Activated gamma-delta T cell treated with Interleukin-2 at 50 U/mL for 16 hours (primary cell): ENCODE measurements around the gene PNPLA5.
"Not testable (repeated sequence)": the region's sequence is repeated elsewhere in the genome, so short reads cannot be mapped to it uniquely, and the experiment has no call there.

Experiments used
- DNase-seq: peaks from one replicate; pipeline ENCODE4 v3.0.0-alpha.2; 2020

The PNPLA5 gene

GRCh38 chr22:43891360-43892182 lies at the start of gene PNPLA5:
Gene PNPLA5 (minus strand): TSS chr22:43892013. CDS start chr22:43891880, 133 bp downstream.
- no peak for DNase-seq

- no peak for DNase-seq
Observed at GRCh38 chr22:43941449-43941848, 49.6 kb upstream of the PNPLA5 start.

DNA sequence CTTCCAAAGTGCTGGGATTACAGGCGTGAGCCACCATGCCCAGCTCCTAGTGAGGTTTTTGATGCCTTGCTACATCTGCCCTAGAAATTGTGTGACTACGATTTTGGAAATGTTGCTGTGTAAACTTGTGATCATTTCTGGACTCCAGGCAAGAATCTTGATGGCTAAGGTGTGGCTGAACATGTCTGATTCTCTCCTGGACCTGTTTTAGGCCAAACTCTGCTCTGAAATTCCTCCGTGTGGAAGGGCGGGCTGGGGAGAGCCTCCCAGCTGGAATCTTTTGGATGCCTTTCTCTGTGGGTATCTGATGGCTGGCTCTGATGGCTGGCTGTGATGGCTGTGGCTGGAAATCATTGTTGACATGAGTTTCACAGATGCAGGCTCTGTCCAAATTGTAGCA lies 40.0 kb upstream of the PNPLA5 start:
- no peak for DNase-seq

GRCh38 chr22:43928908-43929307 lies 37.1 kb upstream of the PNPLA5 start:
- DNase-seq = no peak

DNA sequence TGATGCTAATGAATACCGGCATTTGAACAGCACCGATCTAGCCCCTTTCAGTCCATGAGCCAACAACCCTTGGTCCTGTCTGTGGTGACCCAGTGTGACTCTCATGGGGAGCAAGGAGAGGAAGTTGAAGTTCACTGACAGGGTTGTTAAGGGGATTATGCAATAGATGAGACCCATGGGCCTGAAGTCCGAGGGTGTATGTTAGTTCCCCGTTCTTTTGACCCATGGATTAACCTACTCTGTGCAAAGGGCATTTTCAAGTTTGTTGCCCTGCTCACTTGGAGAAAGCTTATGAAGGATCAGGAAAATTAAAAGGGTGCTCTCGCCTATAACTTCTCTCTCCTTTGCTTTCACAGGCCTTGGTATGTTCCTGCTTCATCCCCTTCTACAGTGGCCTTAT lies 36.7 kb upstream of the PNPLA5 start:
- no peak for DNase-seq

DNA sequence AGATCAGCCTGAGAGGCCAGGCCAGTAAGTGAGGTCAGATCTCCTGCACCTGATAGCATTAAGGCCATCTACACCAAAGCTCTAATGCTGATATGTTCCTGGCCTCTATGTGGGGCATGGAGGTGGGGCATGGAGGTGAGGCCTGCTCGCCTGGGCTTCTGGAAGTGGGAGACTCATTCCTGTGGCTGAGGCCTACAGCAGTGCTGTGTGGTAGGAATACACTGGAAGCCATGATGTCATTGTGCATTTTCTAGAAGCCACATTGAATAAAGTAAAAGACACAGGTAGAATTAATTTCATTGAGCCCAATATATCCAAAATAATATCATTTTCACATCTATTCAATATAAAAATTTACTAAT lies 34.5 kb upstream of the PNPLA5 start:
- DNase-seq = no peak

DNA sequence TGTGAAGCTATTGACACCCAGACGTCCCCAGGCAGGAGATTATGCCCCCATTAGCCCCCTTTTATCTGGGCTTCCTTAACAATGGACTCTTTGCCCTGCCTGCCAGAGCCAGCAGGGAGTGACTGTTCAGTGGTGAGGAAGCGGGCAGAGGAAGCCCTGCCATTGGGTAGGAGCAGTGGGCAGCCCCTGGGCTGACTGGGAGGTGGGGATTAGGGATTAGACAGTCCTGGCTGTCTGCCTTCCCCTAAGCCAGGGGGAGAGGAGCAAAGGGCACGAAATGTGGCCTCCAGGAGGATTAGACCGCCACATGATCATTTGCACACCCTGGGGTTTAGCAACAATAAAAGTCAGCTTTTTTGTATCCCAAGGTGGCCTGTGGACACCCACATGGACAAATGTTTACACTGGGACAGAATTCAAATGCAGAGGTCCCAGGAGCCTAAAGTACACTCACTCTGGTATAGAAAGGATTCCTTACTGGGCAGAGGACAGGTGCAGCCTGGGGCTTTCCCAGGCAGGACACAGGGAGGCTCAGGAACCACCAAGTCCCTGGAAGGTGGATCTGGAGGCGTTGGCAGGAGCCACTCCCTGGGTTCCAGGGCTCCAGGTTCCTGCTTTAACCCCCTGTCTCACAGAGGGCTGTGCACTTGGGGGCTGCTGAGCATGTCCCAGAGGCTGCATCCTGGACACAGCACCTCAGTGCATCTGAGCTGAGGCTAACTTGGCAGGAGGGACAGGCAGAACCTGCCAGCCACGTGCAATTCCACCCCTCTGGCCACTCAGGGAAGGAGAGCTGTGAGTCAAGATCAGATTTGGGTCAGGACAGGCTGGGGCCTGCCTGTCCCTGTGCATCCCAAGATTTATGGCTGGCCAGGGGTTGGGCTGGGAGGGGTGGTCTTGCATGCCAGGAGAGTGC lies 33.9 kb upstream of the PNPLA5 start:
- no peak for DNase-seq

GRCh38 chr22:43924877-43925276 lies 33.1 kb upstream of the PNPLA5 start:
- no peak for DNase-seq

GRCh38 chr22:43923631-43924464 lies 32.0 kb upstream of the PNPLA5 start, which contains the start of gene PNPLA3:
Gene PNPLA3 (plus strand): TSS chr22:43923805. CDS start chr22:43923912, 107 bp downstream.
- peak; percentile 68 for DNase-seq

- DNase-seq = no peak
Observed at GRCh38 chr22:43923191-43923590, 31.4 kb upstream of the PNPLA5 start.

- no peak for DNase-seq
Observed at GRCh38 chr22:43922123-43922522, 30.3 kb upstream of the PNPLA5 start.

DNA sequence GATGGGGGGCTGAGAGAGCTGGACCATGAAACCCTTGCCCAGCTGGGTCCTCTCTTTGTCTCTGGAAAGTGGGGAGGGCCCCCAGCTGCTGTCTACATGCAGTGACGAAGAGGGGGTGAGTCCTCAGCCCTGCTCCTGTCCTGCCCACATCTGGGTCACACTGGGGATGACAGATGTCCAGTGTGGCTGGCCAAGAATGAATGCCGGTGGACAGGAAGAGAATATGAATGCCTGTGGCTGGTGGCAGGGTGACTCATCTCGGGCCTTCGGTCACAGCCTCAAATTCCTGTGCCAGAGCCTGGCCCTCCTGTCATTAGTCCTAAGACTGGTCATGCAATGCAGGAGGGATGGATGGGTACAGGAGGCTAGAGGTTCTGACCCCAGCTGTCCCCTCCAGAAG lies 29.6 kb upstream of the PNPLA5 start:
- DNase-seq = no peak

DNA sequence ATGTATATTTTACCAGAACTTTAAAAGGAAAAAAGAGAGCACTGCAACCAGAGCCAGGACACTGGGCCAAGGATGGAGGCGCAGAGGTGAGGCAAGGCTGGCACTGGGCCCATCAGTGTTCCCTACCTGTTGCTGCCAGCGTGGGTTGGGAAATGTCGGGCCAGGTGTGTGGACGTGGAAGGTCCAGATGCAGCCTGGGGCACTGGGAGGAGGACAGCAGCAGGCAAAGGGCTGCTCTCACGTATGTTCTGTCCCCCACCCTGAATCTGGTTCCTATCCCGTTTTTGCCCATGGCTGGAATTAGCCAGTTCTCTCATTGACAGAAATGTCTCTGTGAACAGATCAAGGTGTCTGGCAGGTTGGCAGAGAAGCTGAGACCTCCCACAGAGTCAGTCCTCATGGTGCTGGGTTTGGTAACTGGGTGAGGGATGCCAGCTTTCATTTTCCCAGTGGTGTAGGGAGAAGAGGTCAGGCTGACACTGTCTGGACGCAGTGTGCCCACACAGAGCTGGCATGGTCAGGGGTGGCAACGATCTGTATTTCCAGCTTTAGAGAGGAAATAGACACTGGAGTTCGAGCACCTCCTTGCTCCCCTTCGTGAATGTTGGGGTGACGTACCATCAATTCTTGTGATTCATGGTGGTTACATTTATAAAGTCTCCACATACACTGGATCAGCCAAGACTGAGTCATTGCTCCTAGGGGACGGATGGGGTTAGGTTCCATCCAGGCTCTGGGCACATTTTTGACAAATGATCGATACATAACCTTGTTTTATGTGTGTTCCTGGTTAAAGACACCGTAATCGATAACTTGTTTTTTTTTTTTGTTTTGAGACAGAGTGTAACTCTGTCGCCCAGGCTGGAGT lies 27.5 kb upstream of the PNPLA5 start:
- DNase-seq = no peak

DNA sequence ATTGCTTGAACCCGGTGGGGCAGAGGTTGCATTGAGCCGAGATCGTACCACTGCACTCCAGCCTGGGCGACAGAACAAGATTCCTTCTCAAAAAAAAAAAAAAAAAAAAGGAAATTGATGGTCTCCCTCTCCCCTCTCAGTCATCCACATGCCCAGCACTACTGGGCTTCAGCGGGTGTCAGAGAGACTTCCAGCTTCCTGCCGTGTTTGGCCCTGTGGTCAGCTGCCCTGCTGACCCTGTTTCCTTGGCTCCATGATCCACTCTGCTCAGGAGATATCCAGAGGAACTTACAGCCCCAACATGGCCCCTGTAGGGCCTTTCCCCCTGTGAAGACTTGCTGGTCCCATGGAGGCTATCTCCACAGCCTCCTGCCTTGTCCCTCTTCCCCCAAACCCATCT lies 25.7 kb upstream of the PNPLA5 start:
- DNase-seq = no peak

- no peak for DNase-seq
Observed at GRCh38 chr22:43911351-43911750, 19.5 kb upstream of the PNPLA5 start.

GRCh38 chr22:43910178-43910695 lies 18.4 kb upstream of the PNPLA5 start:
- DNase-seq = no peak

- no peak for DNase-seq
Observed at GRCh38 chr22:43909708-43910107, 17.9 kb upstream of the PNPLA5 start.

DNA sequence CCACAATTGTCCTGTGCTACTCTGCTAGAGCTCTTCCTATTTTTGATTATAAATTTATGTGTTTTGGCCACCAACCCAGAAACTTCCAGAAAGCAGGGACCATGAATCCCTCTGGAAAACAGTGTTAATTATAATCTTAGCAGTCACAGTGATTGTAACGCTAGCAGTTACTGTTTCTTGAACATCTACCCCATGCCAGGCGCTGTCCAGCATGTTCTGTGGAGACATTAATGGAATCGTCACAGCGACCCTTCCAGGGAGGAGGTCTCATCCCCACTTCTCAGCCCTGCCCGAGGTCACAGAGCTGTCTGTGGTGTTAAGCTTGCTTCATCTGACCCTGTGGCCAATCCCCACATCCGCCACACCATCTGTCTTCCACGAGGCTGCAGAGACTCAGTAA lies 13.9 kb upstream of the PNPLA5 start:
- DNase-seq = no peak

GRCh38 chr22:43904412-43904811 lies 12.6 kb upstream of the PNPLA5 start:
- not testable (repeated sequence) for DNase-seq

GRCh38 chr22:43903033-43903432 lies 11.2 kb upstream of the PNPLA5 start:
- DNase-seq = not testable (repeated sequence)

DNA sequence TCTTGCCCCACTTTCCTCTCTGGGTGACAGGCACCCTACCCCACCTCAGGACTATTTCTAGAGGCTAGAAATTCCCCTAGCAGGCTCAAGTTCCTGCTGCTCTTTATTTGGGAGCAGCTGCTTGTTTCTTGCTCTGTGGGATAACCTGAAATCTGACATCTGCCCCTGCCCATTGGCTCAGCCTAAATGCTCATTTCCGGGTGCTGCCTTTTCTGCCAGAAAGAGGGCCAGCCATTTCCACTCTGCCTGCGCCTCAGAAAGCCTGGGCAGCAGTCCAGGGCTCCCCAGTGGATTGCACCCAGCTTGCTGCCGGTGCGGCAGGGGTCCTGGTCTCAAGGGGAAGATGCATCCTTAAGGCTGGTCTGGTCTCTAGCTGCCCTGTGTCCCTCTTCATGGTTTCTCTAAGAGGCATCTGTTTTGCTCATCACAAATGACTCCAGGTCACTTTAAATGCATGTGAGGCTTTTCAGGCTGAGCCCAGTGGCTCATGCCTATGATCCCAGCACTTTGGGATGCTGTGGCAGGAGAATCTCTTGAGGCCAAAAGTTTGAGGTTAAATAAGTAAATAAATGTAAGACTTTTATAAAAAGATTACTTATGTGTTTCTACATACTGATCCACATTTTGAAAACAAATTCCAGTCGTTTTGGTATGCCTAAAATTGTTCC lies 10.3 kb upstream of the PNPLA5 start:
- DNase-seq = no peak
